ENCODE results near the gene PTPRG. TPM values are rescaled to one million over a fixed set of nuclear protein-coding genes. Genes with fewer than 3 reads are reported as not detected.
A peak's percentile ranks its signal among the peaks of the same experiment; 100 is the strongest.

PTPRG gene
- total RNA-seq, 2 donors from 2014 or later = 33.9 to 39.2 TPM

GRCh38 chr3:61563313-61564271, 2.2 kb downstream of the PTPRG start:
- Histone ChIP-seq H3K27ac (peak overlapping the region; percentile 95 to 98), H3K27me3 (no peaks in the 10 kb centered on the region), H3K4me1 (peaks cover 0 to 21% of the 10 kb centered on the region in 2 donors), H3K36me3 (no peaks in the 10 kb centered on the region), H3K4me3 (peak overlapping the region; percentile 78 to 90), H3K9me3 (peaks cover 0 to 1% of the 10 kb centered on the region in 2 donors)
- no peak for TF ChIP-seq CTCF (IDR thresholded peaks at IDR 0.05)
- DNase-seq (ENCODE audit: low spot score) = peak; percentile 58

- Histone ChIP-seq H3K27ac (peak overlapping the region; percentile 95 to 98), H3K36me3 (no peaks in the 10 kb centered on the region), H3K9me3 (no peaks in the 10 kb centered on the region), H3K4me1 (peaks cover 0 to 21% of the 10 kb centered on the region in 2 donors), H3K4me3 (peak overlapping the region; percentile 78 to 90), H3K27me3 (no peaks in the 10 kb centered on the region)
- DNase-seq (ENCODE audit: low spot score) = peak; percentile 90
- TF ChIP-seq CTCF (IDR thresholded peaks at IDR 0.05) = peak; percentile 86 to 96
Observed at GRCh38 chr3:61564395-61565059, 3.2 kb downstream of the PTPRG start.

GRCh38 chr3:61565569-61565968, 4.2 kb downstream of the PTPRG start:
- DNase-seq (ENCODE audit: low spot score) = no peak
- H3K9me3 ChIP-seq = no peaks in the 10 kb centered on the region
- TF ChIP-seq CTCF (IDR thresholded peaks at IDR 0.05) = no peak
- H3K4me3 ChIP-seq = peak overlapping the region in 1 of 2 donors; percentile 90
- peak overlapping the region in 1 of 2 donors; percentile 98 for H3K27ac ChIP-seq
- no peaks in the 10 kb centered on the region for H3K36me3 ChIP-seq
- peaks cover 0 to 27% of the 10 kb centered on the region in 2 donors for H3K4me1 ChIP-seq
- no peaks in the 10 kb centered on the region for H3K27me3 ChIP-seq

GRCh38 chr3:61568127-61568526, 6.8 kb downstream of the PTPRG start:
- Histone ChIP-seq H3K27ac (no peak overlapping the region), H3K27me3 (no peaks in the 10 kb centered on the region), H3K36me3 (no peaks in the 10 kb centered on the region), H3K4me3 (no peak overlapping the region), H3K4me1 (peaks cover 0 to 52% of the 10 kb centered on the region in 2 donors), H3K9me3 (no peaks in the 10 kb centered on the region)
- no peak for TF ChIP-seq CTCF (IDR thresholded peaks at IDR 0.05)
- no peak for DNase-seq (ENCODE audit: low spot score)

DNA sequence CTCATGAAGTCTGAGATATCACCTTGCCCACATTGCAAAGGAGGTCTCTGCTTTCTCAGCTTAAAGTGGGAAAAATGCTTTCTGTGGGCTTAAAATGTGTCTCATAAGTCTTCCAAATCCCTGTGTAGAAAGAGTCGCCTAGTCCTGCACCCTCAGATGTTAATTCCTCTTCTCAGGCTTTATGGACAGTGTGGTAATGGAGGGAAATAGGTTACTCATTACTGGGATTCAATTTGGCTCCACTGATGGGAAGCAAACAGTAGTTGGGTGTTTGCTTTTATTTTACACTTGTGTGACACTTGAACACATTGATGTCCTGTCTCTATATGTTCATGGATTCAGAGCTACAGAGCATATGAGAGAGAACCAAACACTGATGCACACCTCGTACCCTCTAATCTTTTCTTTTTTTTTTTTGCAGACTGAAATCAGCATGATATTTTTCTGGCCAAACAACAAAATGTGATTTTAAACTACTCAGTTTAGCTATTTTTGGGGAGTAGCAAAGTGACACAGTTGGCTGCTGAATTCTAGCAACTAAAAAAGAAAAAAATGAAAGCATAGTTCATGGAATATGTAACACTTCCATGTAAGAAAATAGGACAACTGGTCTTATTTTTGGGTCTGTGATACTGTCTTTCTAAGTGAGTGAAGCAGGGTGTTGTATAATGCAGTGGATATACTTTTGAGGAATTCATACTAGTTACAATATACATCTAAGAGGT, 8.6 kb downstream of the PTPRG start:
- H3K36me3 ChIP-seq = no peaks in the 10 kb centered on the region
- DNase-seq (ENCODE audit: low spot score) = no peak
- H3K27ac ChIP-seq = peak overlapping the region in 1 of 2 donors; percentile 15
- no peaks in the 10 kb centered on the region for H3K27me3 ChIP-seq
- no peak overlapping the region for H3K4me3 ChIP-seq
- H3K4me1 ChIP-seq = peaks cover 0 to 40% of the 10 kb centered on the region in 2 donors
- no peak for TF ChIP-seq CTCF (IDR thresholded peaks at IDR 0.05)
- no peaks in the 10 kb centered on the region for H3K9me3 ChIP-seq
